ENCODE measurements around the gene MAML1.

Gene MAML1

GRCh38 chr5:179762781-179763176 lies 30.2 kb downstream of the MAML1 start:
- H3K4me3 ChIP-seq (replicated peaks; ENCODE audit: low read depth, low read length), result no peak overlapping the region
- DNase-seq (ENCODE audit: low read depth), result peak; percentile 41
- TF ChIP-seq CTCF (IDR thresholded peaks at IDR 0.05; ENCODE audit: low read length, missing control alignments), result no peak

- peak; percentile 89 for DNase-seq (ENCODE audit: low read depth)
- TF ChIP-seq CTCF (IDR thresholded peaks at IDR 0.05; ENCODE audit: low read length, missing control alignments), result peak; percentile 97
- H3K4me3 ChIP-seq (replicated peaks; ENCODE audit: low read depth, low read length), result no peak overlapping the region
These were observed 30.8 kb downstream of the MAML1 start for GRCh38 chr5:179763215-179763945.

- TF ChIP-seq CTCF (IDR thresholded peaks at IDR 0.05; ENCODE audit: low read length, missing control alignments), result no peak
- DNase-seq (ENCODE audit: low read depth), result no peak
- no peak overlapping the region for H3K4me3 ChIP-seq (replicated peaks; ENCODE audit: low read depth, low read length)
These were observed 31.4 kb downstream of the MAML1 start for GRCh38 chr5:179764056-179764455.

GRCh38 chr5:179765400-179765799 lies 32.8 kb downstream of the MAML1 start:
- no peak for TF ChIP-seq CTCF (IDR thresholded peaks at IDR 0.05; ENCODE audit: low read length, missing control alignments)
- peak; percentile 90 for DNase-seq (ENCODE audit: low read depth)
- H3K4me3 ChIP-seq (replicated peaks; ENCODE audit: low read depth, low read length), result no peak overlapping the region

- DNase-seq (ENCODE audit: low read depth), result peak; percentile 44
- TF ChIP-seq CTCF (IDR thresholded peaks at IDR 0.05; ENCODE audit: low read length, missing control alignments), result no peak
- no peak overlapping the region for H3K4me3 ChIP-seq (replicated peaks; ENCODE audit: low read depth, low read length)
These were observed 33.6 kb downstream of the MAML1 start for GRCh38 chr5:179766021-179766725.

GRCh38 chr5:179766726-179767455 lies 34.3 kb downstream of the MAML1 start:
- TF ChIP-seq CTCF (IDR thresholded peaks at IDR 0.05; ENCODE audit: low read length, missing control alignments), result no peak
- no peak overlapping the region for H3K4me3 ChIP-seq (replicated peaks; ENCODE audit: low read depth, low read length)
- peak; percentile 25 for DNase-seq (ENCODE audit: low read depth)

Measured in fibroblast of pulmonary artery (primary cell).